GM23248 (cell line): ENCODE data around the gene LGALS3BP. TPM values are rescaled to one million over a fixed set of nuclear protein-coding genes. Genes with fewer than 3 reads are reported as not detected.

Experiments used
- DNase-seq: peaks from one replicate; pipeline ENCODE4 v3.0.0-alpha.2; 2015
- H2AFZ ChIP-seq: fragments of 200-600 bp; sonication (generic); 2 replicates; pipeline ENCODE4 v1.6.1; 2016; ENCODE audit warnings: antibody characterized with exemption
- H3F3A ChIP-seq: fragments of 200-600 bp; sonication (generic); 2 replicates; pipeline ENCODE4 v1.6.1; 2016; ENCODE audit warnings: mild to moderate bottlenecking, antibody characterized with exemption, mixed run types; ENCODE audit not compliant: insufficient read depth
- H3K27ac ChIP-seq: fragments of 200-600 bp; sonication (generic); 2 replicates; pipeline ENCODE4 v1.5.1; 2016; ENCODE audit warnings: mild to moderate bottlenecking
- H3K27me3 ChIP-seq: fragments of 200-600 bp; sonication (generic); replicated peaks from 2 replicates; pipeline ENCODE4 v1.6.1; 2016; ENCODE audit warnings: mild to moderate bottlenecking; ENCODE audit not compliant: insufficient read depth
- H3K36me3 ChIP-seq: fragments of 200-600 bp; sonication (generic); 2 replicates; pipeline ENCODE4 v1.6.1; 2016; ENCODE audit warnings: low read depth, mild to moderate bottlenecking
- H3K4me1 ChIP-seq: fragments of 200-600 bp; sonication (generic); 2 replicates; pipeline ENCODE4 v1.6.1; 2016; ENCODE audit warnings: mild to moderate bottlenecking; ENCODE audit not compliant: insufficient read depth
- H3K4me2 ChIP-seq: fragments of 200-600 bp; sonication (generic); one replicate; pipeline ENCODE4 v1.6.1; 2016; ENCODE audit warnings: mild to moderate bottlenecking; ENCODE audit not compliant: unreplicated experiment
- H3K4me3 ChIP-seq: fragments of 200-600 bp; sonication (generic); 2 replicates; pipeline ENCODE4 v1.5.1; 2016; ENCODE audit warnings: mild to moderate bottlenecking
- H3K79me2 ChIP-seq: fragments of 200-600 bp; sonication (generic); 2 replicates; pipeline ENCODE4 v1.6.1; 2016; ENCODE audit warnings: mild to moderate bottlenecking; ENCODE audit not compliant: insufficient read depth
- H3K9ac ChIP-seq: fragments of 200-600 bp; sonication (generic); 2 replicates; pipeline ENCODE4 v1.6.1; 2016; ENCODE audit warnings: mild to moderate bottlenecking
- H3K9me2 ChIP-seq: fragments of 200-600 bp; sonication (generic); 2 replicates; pipeline ENCODE4 v1.6.1; 2016; ENCODE audit warnings: mixed run types, mild to moderate bottlenecking, moderate library complexity; ENCODE audit not compliant: insufficient read depth
- H3K9me3 ChIP-seq: fragments of 200-600 bp; sonication (generic); one replicate; pipeline ENCODE4 v1.6.1; 2017; ENCODE audit warnings: low read depth
- H4K20me1 ChIP-seq: fragments of 200-600 bp; sonication (generic); 2 replicates; pipeline ENCODE4 v1.6.0; 2016; ENCODE audit not compliant: insufficient read depth
- EZH2 ChIP-seq: fragments of 200-600 bp; sonication (generic); IDR thresholded peaks from 2 replicates; pipeline ENCODE4 v1.6.1; 2018; ENCODE audit warnings: antibody characterized with exemption, mild to moderate bottlenecking; ENCODE audit not compliant: insufficient read depth, poor library complexity, severe bottlenecking
- EZH2phosphoT487 ChIP-seq: fragments of 200-600 bp; sonication (generic); IDR thresholded peaks from 2 replicates; pipeline ENCODE4 v1.6.1; 2018; ENCODE audit warnings: antibody characterized with exemption, moderate library complexity, mild to moderate bottlenecking, low read depth; ENCODE audit not compliant: insufficient read depth
- WGBS, 2 experiments: methylation state at CpG; one replicate each; pipeline ENCODE4 v1.1.6; 2015 to 2017; ENCODE audit warnings: low lambda C conversion rate in 2 of 2, low coverage in 1 of 2; ENCODE audit errors: missing lambda C conversion rate in 2 of 2; 5-methylcytosine and 5-hydroxymethylcytosine counted together
- in situ Hi-C: fragments of 300-500 bp; cut with MboI; formaldehyde crosslinking; loops from 2 replicates; pipeline ENCODE4 v1.15.0; 2020
- polyA plus RNA-seq: library from polyadenylated mRNA; unstranded; fragments of >200 nt; fragmentation: Nextera tagmentation; extraction: Ambion mirVana; gene quantifications from 2 replicates; pipeline ENCODE4 v1.2.1, GENCODE V29; 2016
- total RNA-seq: library from RNA; depleted of rRNA; stranded (reverse); fragments of >200 nt; shearing (Covaris generic); gene quantifications from 2 replicates; pipeline ENCODE4 v1.2.3, GENCODE V29; 2014

The LGALS3BP gene
- total and polyA plus RNA-seq, 2 experiments from 2014 or later, result 8.6 to 8.8 TPM

DNA sequence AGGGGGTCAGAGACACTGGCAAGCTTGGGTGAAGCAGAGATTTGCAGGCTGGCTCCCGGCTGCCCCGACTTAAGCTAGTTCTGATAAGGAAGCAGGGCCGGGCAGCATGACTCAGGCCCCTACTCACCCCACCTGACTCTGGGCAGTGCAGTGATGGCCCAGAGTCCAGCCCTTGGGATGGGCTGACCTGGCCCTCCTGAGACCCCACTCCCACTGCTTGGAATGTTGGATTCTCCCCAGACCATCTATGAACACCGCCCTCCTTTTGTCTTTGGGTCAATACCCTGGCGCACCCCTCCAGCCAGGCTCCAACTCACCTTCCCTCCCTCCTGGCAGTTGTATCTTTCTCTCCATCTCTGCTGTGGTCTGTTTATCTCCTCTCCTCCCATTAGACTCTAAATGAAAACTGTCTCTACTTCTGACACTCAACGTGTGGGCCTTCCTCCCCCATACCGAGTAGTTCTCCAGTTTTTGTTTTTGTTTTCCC is 21.0 kb downstream of the LGALS3BP start:
- in situ Hi-C loops, result no loop called here
- WGBS, 2 experiments, result 87 to 93% methylated on average over 7 of the region's 7 CpGs
- DNase-seq, result peak; percentile 33
- H2AFZ ChIP-seq, result no peak overlapping the region
- no peaks in the 10 kb centered on the region for H3F3A ChIP-seq
- no peaks in the 10 kb centered on the region for H3K36me3 ChIP-seq
- H3K4me3 ChIP-seq, result no peak overlapping the region
- no peak overlapping the region for H3K4me2 ChIP-seq
- H3K9me2 ChIP-seq, result no peaks in the 10 kb centered on the region
- no peak for TF ChIP-seq EZH2
- TF ChIP-seq EZH2phosphoT487, result no peak
- no peak overlapping the region for H3K27ac ChIP-seq
- no peaks in the 10 kb centered on the region for H3K9me3 ChIP-seq
- H3K9ac ChIP-seq, result no peak overlapping the region
- H3K27me3 ChIP-seq, result no peaks in the 10 kb centered on the region
- H4K20me1 ChIP-seq, result no peaks in the 10 kb centered on the region
- no peaks in the 10 kb centered on the region for H3K79me2 ChIP-seq
- H3K4me1 ChIP-seq, result peaks cover 14% of the 10 kb centered on the region

DNA sequence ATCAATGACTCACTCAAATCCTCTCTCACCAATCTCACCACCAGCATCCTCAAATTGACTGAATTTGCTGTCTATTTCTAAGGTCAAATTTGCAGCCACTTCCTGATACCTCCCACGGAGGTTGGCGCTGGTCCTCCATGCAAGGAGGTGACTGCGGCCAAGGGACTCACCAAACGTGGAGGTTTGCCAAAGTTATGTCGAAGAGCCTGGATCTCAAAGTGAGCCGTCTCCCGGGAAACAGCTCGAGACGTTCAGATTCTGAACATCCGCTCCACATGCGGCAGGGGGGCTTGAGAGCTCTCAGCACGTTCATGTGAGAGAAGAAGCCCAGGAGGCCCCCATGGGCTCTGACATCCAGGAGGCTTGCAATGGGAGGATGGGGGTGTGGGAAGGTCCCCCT is 22.6 kb downstream of the LGALS3BP start:
- H4K20me1 ChIP-seq, result no peaks in the 10 kb centered on the region
- no peaks in the 10 kb centered on the region for H3K27me3 ChIP-seq
- peak; percentile 71 for DNase-seq
- WGBS, 2 experiments, result 27 to 28% methylated on average over 12 of the region's 12 CpGs
- no peak overlapping the region for H3K4me3 ChIP-seq
- TF ChIP-seq EZH2phosphoT487, result no peak
- no peaks in the 10 kb centered on the region for H3K9me2 ChIP-seq
- H3K79me2 ChIP-seq, result no peaks in the 10 kb centered on the region
- no peak overlapping the region for H3K27ac ChIP-seq
- H2AFZ ChIP-seq, result no peak overlapping the region
- H3K4me2 ChIP-seq, result peak overlapping the region; percentile 52
- peaks cover 9% of the 10 kb centered on the region for H3K4me1 ChIP-seq
- H3K36me3 ChIP-seq, result no peaks in the 10 kb centered on the region
- H3K9ac ChIP-seq, result no peak overlapping the region
- H3F3A ChIP-seq, result no peaks in the 10 kb centered on the region
- in situ Hi-C loops, result no loop called here
- H3K9me3 ChIP-seq, result no peaks in the 10 kb centered on the region

DNA sequence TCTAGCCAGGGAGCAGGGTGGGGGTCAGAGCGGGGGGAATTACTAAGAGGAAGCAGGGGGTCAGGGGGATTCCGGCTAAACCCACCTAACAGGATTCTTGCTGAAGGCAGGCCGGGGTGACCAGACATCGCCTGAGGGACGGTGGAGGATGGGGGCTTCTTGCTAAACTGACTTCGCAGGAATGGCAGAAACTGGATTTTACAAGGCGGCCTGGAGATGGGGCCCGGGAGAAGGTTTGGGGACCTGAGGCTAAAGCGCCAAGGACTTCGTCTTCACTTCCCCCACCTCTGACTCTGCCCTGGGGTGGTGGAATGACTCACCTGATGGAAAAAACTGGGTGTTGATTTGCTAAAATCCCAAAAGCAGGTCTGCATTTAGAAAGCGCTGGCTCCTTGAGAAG is 23.5 kb downstream of the LGALS3BP start:
- Histone ChIP-seq H3K9ac (no peak overlapping the region), H3K27ac (no peak overlapping the region), H3F3A (no peaks in the 10 kb centered on the region), H3K4me1 (peaks cover 8% of the 10 kb centered on the region), H2AFZ (no peak overlapping the region), H3K4me2 (peak overlapping the region; percentile 52), H3K27me3 (no peaks in the 10 kb centered on the region), H4K20me1 (no peaks in the 10 kb centered on the region), H3K9me2 (no peaks in the 10 kb centered on the region), H3K4me3 (no peak overlapping the region), H3K36me3 (no peaks in the 10 kb centered on the region), H3K79me2 (no peaks in the 10 kb centered on the region), H3K9me3 (no peaks in the 10 kb centered on the region)
- DNase-seq, result no peak
- in situ Hi-C loops, result no loop called here
- 88 to 95% methylated on average over 10 to 11 of the region's 11 CpGs for WGBS, 2 experiments
- no peak for TF ChIP-seq EZH2
- no peak for TF ChIP-seq EZH2phosphoT487

DNA sequence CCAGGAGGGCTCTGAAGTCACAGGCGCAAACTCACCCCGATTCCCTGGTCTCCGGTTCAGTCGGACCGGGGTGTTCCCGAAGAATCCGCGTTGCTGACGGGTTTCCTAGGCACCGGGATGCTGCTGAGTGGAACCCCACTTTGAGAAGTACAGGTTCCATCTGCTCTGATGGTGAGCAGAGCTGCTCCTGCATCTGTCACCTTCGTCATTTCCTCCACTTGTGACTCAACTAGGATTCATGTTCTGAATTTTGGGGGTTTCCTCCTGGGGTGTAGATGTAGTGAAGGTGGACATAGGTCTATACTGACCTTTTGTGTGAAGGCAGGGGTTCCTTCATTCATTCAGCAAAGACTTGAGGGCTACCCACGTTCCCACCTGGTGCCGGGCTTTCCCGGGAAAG is 25.0 kb downstream of the LGALS3BP start:
- Histone ChIP-seq H3K9me2 (no peaks in the 10 kb centered on the region), H2AFZ (no peak overlapping the region), H3K4me2 (no peak overlapping the region), H3F3A (no peaks in the 10 kb centered on the region), H3K4me3 (no peak overlapping the region), H3K27ac (no peak overlapping the region), H3K79me2 (no peaks in the 10 kb centered on the region), H3K27me3 (no peaks in the 10 kb centered on the region), H3K9ac (no peak overlapping the region), H4K20me1 (no peaks in the 10 kb centered on the region), H3K4me1 (peaks cover 8% of the 10 kb centered on the region), H3K9me3 (no peaks in the 10 kb centered on the region), H3K36me3 (no peaks in the 10 kb centered on the region)
- DNase-seq, result no peak
- 86 to 91% methylated on average over 14 of the region's 14 CpGs for WGBS, 2 experiments
- TF ChIP-seq EZH2phosphoT487, result no peak
- no peak for TF ChIP-seq EZH2
- in situ Hi-C loops, result no loop called here
